GM18870 (cell line): Measurements from ENCODE around the gene CRLF1.
A peak's percentile ranks its signal among the peaks of the same experiment; 100 is the strongest.

Experiments used
- ATAC-seq: cut with Tn5 transposase; IDR thresholded peaks from one replicate; pipeline ENCODE4 v1.9.1; 2021; ENCODE audit warnings: moderate library complexity; ENCODE audit not compliant: unreplicated experiment

The CRLF1 gene

GRCh38 chr19:18636969-18637629 lies 30.5 kb upstream of the CRLF1 start, which contains the start of gene KLHL26:
TSS of gene KLHL26 (plus strand) at chr19:18637028. CDS start at chr19:18637055, 27 bp downstream.
- no peak for ATAC-seq

- ATAC-seq, result peak; percentile 80
Observed at GRCh38 chr19:18636183-18636968, 29.8 kb upstream of the CRLF1 start.

GRCh38 chr19:18635831-18636182 lies 29.2 kb upstream of the CRLF1 start:
- ATAC-seq, result no peak

- no peak for ATAC-seq
Observed at GRCh38 chr19:18634612-18635297, 28.2 kb upstream of the CRLF1 start.

- no peak for ATAC-seq
Observed at GRCh38 chr19:18633321-18633720, 26.7 kb upstream of the CRLF1 start.

GRCh38 chr19:18629166-18630088 lies 22.8 kb upstream of the CRLF1 start:
- no peak for ATAC-seq

GRCh38 chr19:18626906-18627305 lies 20.3 kb upstream of the CRLF1 start:
- ATAC-seq, result no peak

- no peak for ATAC-seq
Observed at GRCh38 chr19:18620902-18621301, 14.3 kb upstream of the CRLF1 start.

GRCh38 chr19:18620311-18620710 lies 13.7 kb upstream of the CRLF1 start:
- no peak for ATAC-seq

GRCh38 chr19:18618236-18618635 lies 11.6 kb upstream of the CRLF1 start:
- no peak for ATAC-seq

GRCh38 chr19:18617562-18617961 lies 11.0 kb upstream of the CRLF1 start:
- ATAC-seq, result no peak

- no peak for ATAC-seq
Observed at GRCh38 chr19:18616023-18616422, 9.4 kb upstream of the CRLF1 start.

GRCh38 chr19:18613589-18614234 lies 7.1 kb upstream of the CRLF1 start:
- no peak for ATAC-seq

GRCh38 chr19:18612772-18613588 lies 6.4 kb upstream of the CRLF1 start, which contains the start of gene TMEM59L:
TSS of gene TMEM59L (plus strand) at chr19:18612870. CDS start at chr19:18612959, 89 bp downstream.
- ATAC-seq, result no peak

GRCh38 chr19:18612051-18612771 lies 5.6 kb upstream of the CRLF1 start:
- no peak for ATAC-seq

- ATAC-seq, result no peak
Observed at GRCh38 chr19:18611327-18612050, 4.9 kb upstream of the CRLF1 start.

- ATAC-seq, result no peak
Observed at GRCh38 chr19:18610556-18611326, 4.1 kb upstream of the CRLF1 start.
